Measurements from ENCODE around the gene UBL7.
"Not testable (repeated sequence)": the region's sequence is repeated elsewhere in the genome, so short reads cannot be mapped to it uniquely, and the experiment has no call there.

The UBL7 gene

GRCh38 chr15:74458473-74458872, 2.5 kb downstream of the UBL7 start:
- in situ Hi-C loops (cut with HindIII; ENCODE audit: low pct_unique_long_range_greater_than_20kb, low sequenced_read_pairs), result no loop called here
- DNase-seq (ENCODE audit: low read depth in 1 of 2, low spot score in 1 of 2), result no peak

GRCh38 chr15:74457036-74457435, 3.9 kb downstream of the UBL7 start:
- DNase-seq (ENCODE audit: low read depth in 1 of 2, low spot score in 1 of 2); in situ Hi-C loops (cut with HindIII; ENCODE audit: low pct_unique_long_range_greater_than_20kb, low sequenced_read_pairs): not testable (repeated sequence)

More at GRCh38 chr15:74458473-74458872, 2.5 kb downstream of the UBL7 start:
- TF ChIP-seq JUND (IDR thresholded peaks at IDR 0.05; ENCODE audit: low read depth), result no peak

DNA sequence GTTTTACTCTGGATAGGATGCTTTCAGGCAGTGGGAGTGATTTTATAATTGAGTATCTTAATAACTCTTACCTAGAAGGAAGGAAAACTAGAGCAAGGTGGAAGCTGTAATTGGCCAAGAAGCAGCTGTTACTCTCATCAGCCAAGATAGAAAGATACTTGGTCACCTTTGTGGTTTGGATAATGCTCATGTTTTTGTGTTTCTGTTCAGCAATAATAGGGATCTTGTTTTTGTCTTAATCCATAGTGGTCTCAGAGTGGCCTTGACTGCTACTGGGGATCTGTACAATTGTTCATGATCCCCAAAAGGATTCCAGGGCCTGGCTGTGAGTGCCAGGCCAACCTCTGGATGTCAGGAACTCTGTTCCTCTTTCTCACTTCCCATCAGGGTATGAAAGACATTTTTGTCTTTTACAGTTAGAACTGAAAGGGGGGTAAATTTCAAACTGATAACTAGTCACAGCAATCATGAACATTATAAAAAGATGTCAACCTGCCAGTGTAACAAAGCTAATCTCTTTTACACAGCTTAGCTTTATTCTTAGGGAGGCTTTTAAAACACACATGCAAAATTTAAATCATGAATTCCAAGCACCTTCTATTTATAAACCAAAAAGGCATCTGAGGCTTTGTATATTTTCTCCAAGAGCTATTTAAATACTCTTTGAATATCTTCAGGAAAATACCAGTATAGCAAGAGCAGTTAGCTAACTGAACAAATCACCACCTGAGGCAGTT, 6.0 kb downstream of the UBL7 start:
- DNase-seq (ENCODE audit: low read depth in 1 of 2, low spot score in 1 of 2), result no peak
- TF ChIP-seq JUND (IDR thresholded peaks at IDR 0.05; ENCODE audit: low read depth), result no peak
- in situ Hi-C loops (cut with HindIII; ENCODE audit: low pct_unique_long_range_greater_than_20kb, low sequenced_read_pairs), result no loop called here

DNA sequence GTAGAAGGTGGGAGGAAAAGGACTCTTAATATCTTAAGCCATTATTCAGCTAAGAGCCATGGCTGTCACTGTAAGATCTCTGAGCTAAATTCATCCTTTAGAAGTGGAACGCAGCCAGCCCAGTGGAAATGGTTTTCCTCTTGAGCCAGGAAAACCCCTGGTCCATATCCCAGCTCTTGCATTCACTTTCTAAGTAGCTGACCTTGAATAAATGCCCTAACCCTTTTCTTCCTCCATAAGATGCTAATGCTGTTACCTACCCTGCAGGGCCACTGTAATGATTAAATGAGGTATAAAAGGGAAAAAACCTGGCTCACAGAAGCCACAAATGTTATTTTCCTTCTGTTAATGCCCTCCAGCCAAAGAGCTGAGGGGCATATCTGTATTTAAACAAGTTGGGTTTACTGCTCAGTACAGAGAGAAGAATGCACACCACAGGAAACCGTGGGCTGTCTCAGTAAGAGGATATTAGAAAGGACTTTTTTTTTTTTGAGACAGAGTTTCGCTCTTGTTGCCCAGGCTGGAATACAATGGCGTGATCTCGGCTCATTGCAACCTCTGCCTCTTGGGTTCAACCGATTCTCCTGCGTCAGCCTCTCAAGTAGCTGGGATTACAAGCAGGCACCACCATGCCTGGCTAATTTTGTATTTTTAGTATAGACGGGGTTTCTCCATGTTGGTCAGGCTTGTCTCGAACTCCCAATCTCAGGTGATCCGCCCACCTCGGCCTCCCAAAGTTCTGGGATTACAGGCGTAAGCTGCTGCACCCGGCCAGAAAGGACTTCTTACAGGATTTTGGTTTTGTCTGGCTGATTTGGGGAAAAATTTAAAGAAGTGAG, 6.8 kb downstream of the UBL7 start:
- in situ Hi-C loops (cut with HindIII; ENCODE audit: low pct_unique_long_range_greater_than_20kb, low sequenced_read_pairs), result no loop called here
- no peak for TF ChIP-seq JUND (IDR thresholded peaks at IDR 0.05; ENCODE audit: low read depth)
- no peak for DNase-seq (ENCODE audit: low read depth in 1 of 2, low spot score in 1 of 2)

GRCh38 chr15:74451861-74452835, 8.8 kb downstream of the UBL7 start:
- no peak for DNase-seq (ENCODE audit: low read depth in 1 of 2, low spot score in 1 of 2)
- TF ChIP-seq JUND (IDR thresholded peaks at IDR 0.05; ENCODE audit: low read depth), result no peak
- in situ Hi-C loops (cut with HindIII; ENCODE audit: low pct_unique_long_range_greater_than_20kb, low sequenced_read_pairs), result no loop called here

- TF ChIP-seq JUND (IDR thresholded peaks at IDR 0.05; ENCODE audit: low read depth), result no peak
- DNase-seq (ENCODE audit: low read depth in 1 of 2, low spot score in 1 of 2), result no peak
- in situ Hi-C loops (cut with HindIII; ENCODE audit: low pct_unique_long_range_greater_than_20kb, low sequenced_read_pairs), result no loop called here
Measured at GRCh38 chr15:74451322-74451721, 9.6 kb downstream of the UBL7 start.

- no peak for TF ChIP-seq JUND (IDR thresholded peaks at IDR 0.05; ENCODE audit: low read depth)
- in situ Hi-C loops (cut with HindIII; ENCODE audit: low pct_unique_long_range_greater_than_20kb, low sequenced_read_pairs), result no loop called here
- DNase-seq (ENCODE audit: low read depth in 1 of 2, low spot score in 1 of 2), result no peak
Measured at GRCh38 chr15:74449643-74450205, 11.2 kb downstream of the UBL7 start.

DNA sequence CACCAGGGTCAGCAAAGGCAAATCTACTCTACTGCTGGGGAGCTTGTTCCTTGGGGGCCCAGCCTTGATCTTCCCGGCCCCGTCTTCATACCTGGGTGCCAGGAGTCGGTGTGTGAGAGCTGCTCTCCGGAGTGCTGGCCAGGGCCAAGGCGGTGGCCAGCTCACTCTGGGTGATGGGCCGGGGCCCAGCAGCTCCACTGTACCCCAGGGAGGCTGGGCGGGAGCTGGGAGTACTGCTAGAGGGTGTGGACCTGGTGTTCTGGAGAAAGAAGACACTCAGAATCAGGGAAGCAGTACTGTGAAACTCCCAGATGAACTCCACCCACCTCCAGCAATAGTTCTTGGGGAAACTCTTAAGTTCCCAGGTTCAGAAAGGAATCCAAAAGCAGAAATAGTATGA, 11.9 kb downstream of the UBL7 start:
- no peak for TF ChIP-seq JUND (IDR thresholded peaks at IDR 0.05; ENCODE audit: low read depth)
- DNase-seq (ENCODE audit: low read depth in 1 of 2, low spot score in 1 of 2), result no peak
- in situ Hi-C loops (cut with HindIII; ENCODE audit: low pct_unique_long_range_greater_than_20kb, low sequenced_read_pairs), result no loop called here

DNA sequence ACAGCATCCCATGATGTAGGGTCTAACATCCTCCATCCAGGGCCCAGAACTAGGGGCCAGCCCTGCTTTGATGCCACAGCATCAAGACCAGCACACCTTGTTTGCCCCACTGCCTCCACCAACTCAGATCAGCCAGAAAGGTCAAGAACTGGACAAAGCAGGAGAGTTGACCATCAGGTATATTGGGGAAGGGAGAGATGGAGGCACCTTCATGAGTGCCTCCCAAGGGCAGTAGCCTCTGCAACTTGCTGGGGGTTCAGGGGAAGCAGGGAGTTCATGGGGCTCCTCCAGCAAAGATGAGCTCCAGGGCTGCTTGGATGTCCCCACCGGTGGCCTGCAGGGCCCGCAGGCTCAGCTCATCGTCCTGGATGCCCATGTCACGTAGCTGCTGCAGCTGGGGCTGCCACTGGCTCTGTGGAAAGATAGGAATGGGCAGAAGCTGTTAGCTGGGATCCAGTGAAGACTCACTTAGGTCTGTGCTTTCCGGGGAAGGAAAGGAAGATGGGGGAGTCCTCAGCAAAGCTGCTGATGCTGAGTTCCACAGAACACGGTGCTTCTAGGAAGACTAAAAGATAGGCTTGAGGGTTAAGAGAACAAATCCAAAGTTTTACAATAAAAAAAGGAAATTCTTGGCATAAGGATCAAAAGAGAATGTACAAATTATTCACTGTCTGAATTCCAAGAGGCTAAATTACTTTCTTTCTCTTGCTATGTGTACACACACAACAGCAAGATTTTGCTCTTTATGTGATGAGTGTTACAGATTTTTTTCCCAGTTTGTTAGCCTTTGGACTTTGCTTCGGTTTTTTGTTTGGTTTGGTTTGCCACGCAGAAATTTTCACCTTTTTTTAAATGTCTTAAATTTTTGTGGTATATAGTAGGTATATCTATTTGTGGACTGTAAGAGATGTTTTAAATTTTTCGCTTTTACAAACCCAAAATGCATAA, 14.9 kb downstream of the UBL7 start:
- no peak for TF ChIP-seq JUND (IDR thresholded peaks at IDR 0.05; ENCODE audit: low read depth)
- in situ Hi-C loops (cut with HindIII; ENCODE audit: low pct_unique_long_range_greater_than_20kb, low sequenced_read_pairs), result no loop called here
- no peak for DNase-seq (ENCODE audit: low read depth in 1 of 2, low spot score in 1 of 2)

DNA sequence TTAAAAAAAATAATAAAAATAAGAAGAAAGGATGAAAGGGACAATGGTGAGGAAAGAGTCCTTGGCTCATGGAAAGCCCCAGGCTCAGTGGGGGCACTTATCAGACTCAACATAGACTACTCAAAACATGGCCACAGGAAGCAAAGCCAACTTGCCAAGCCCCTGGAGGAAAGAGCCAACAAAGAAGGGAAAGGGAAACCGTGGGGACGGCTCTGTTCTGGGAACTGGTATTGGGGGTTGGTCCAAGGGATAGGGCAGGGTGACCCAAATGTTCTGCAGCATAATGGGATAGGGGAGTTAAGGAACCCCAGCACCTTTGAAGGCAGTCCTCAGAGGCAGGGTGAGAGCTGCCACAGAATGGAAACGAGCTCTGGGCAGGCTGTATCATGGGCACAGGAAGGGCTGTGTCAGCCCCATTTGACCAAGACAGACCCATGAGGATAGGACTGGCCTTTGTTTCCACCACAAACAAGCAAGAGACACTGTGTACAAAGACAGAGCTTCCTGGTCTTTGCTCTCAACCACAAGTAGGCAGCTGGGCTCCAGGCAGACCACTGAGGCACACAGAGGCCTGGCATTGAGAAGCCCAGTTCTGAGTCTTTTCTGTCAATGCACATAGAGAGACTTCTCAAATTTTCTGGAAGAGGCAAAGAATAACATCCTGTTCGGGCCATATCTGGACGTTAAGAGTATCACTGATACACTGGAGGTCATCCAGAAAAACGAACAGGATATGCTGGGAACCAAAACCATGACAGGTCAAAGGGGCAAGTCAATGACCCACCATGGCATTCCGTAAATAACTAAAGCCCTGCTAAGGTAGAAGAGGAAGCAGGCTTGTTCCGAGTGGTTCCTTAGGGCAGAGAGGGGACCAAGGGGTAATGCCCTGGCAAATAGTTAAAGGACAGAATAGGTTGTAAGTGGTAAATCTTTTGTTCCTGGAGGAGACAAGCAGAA, 16.6 kb downstream of the UBL7 start:
- no peak for TF ChIP-seq JUND (IDR thresholded peaks at IDR 0.05; ENCODE audit: low read depth)
- in situ Hi-C loops (cut with HindIII; ENCODE audit: low pct_unique_long_range_greater_than_20kb, low sequenced_read_pairs), result no loop called here
- no peak for DNase-seq (ENCODE audit: low read depth in 1 of 2, low spot score in 1 of 2)

All from T47D (cell line).